ENCODE data around the gene PABPN1L.

DNA sequence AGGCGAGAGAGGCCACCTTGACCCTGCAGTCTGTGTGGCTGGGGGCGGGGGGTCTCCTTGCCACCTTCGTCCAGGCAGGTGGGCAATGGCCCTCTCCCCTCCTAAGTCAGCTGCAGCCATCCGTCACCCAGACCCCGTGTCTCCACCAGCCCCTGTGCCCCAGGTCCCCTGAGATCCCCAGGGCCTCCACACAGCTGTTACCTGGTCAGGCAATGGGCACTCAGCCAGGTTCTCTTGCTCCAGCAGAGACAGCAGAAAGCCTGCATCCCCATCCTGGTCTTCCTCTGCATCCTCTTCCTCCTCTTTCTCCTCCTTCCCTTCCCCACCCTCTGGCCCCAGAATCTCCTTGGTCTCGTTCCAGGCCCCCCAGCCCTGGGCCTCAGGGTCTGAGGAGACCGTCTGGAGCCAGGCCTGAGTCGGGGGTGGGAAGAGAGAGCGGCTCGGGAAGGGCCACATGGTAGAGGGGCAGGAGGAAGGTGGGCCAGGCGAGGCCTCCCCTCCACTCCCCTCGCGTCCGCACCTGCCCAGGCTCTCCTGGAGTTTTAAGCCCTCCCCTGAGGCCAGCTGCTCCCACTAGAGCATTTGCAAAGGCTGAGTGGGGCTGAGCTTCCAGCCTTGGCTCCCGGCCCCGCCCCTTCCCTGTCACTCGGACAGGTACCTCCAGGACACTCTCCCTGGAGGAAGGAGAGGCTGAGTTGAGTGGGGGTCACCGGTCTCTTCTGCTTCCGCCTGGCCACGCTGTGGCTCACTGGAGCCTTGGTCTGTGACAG lies at the start of gene PABPN1L:
- TF ChIP-seq CTCF (IDR thresholded peaks at IDR 0.05; ENCODE audit: low read length) (no peak), EZH2 (optimal IDR thresholded peaks at IDR 0.05; ENCODE audit: low read depth, low read length) (no peak), EZH2phosphoT487 (IDR thresholded peaks at IDR 0.05; ENCODE audit: low read length) (no peak)

Measured in MM.1S (cell line).